Germinal center (tissue), 1 donor: ENCODE measurements around the gene EVA1C.
"Not testable (repeated sequence)": the region's sequence is repeated elsewhere in the genome, so short reads cannot be mapped to it uniquely, and the experiment has no call there.

Experiments used
- DNase-seq: peaks from one replicate; pipeline ENCODE4 v3.0.0; 2012; ENCODE audit warnings: mixed read lengths, low spot score

The EVA1C gene

DNA sequence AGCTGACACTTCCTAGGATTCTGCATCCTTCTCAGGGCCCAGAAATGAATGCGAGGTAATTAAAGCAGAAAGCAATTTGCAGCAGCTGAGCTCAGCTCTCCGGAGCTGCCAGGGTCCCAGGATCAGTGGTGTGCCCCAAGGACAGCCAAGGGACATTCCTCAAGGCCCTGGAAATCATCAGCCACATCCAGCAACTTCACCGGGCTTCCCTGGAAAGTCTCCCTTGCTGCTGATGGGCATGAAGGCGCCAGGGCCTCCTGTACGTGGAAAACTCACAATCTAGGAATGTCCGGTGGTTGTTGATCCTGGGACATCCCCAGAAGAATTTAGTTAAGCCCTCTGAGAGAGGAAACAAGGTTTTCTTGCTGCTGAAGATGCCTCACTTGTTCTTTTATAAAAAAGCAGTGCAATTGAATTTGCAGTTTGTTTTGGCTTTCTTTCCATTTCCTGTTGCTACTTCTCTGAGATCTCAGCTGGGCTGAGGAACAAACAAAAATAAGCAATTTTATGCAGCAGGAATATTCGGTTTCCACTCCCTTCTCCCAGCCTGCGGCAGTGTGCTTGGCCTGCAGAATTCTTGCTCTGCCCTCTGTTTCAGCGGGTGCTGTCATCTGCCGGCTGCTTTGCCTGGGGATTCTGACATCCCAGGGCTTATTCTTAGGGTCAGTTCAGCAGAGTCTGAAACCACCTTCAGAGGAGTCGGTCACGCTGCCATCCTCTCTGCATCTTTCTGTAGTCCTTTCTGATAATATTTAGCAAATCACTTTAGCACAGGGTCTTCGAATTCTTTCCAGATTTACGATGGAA is 86.9 kb downstream of the EVA1C start:
- DNase-seq, result no peak

DNA sequence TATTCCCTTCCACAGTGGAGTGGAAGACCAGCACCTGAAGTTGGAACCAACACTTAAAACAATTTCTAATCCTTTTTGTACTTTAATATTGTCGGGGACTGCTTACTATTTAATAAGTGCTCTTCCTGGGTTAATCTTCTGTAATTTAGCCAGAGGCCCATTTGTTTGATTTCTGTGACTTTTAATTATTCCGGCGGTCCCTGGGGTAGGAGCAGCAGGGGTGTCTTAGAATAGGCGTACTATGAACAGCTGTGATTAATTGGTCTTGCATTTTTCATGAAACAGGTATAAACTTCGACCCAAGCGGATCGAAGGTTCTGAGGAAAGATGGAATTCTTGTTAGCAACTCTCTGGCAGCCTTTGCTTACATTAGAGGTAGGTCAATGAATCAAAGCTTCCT is 91.1 kb downstream of the EVA1C start:
- DNase-seq, result not testable (repeated sequence)

DNA sequence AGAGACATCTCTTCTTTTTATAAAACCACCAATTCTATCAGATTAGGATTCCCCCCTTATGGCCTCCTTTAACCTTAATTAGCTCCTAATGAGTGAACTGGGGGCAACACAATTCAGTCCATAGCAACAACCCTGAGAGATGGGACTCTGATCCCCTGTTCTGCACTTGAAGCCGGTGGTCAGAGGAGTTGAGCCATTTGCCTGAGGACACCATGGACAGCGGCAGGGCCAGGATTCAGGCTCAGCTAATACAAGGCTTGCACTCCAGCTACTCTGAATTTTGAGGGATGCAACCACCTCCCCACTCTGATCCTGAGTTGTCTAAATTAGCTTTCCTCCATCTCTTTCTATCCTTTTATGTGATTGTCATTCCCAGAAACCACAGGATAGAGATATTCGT is 93.3 kb downstream of the EVA1C start:
- DNase-seq, result not testable (repeated sequence)

DNA sequence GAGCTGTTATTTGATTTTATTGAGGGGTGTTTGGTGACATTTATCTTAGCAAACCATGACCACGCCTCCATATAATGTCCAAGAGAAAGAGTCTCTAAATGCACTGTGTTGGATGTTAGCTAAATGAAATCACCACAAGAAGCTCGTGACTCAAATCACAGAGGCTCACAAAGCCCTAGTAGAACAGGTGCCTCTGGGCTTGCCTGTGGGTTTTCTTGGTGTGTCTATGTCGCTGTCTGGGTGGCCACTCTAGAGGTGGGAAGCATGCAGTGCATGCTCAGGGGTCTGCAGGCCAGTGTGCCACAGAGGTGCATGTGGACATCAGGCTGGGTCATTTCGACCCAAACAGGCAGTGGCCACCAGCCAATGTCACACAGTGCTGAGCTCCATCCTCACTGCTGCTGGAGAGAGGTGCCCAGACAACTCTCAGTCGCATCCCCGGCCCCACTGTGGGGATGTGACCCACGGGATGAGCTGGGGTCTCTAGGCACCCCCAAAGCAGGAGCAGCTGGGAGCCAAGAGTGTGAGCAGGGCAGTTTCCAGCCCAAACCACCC is 94.0 kb downstream of the EVA1C start:
- DNase-seq, result not testable (repeated sequence)

DNA sequence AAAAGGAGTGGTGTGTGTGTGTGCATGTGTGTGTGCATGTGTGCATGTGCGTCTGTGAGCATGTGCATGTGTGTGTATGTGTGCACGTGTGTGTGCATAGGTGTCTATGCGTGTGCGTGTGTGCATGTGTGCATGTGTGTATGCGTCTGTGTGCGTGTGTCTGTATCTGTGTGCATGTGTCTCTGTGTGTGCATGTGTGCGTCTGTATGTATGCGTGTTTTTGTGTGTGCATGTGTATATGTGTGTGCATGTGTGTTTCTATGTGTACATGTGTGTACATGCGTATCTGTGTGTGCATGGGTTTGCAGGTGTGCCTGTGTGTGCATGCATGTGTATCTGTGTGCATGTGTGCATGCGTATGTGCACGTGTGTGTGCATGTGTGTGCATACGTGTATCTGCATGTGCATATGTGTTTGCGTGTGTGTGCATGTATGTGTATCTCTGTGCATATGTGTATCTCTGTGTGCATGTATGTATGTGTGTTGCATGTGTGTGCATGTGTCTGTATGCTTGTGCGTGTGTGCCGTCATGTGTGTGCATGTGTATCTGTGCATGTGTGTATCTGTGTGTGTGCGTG is 94.9 kb downstream of the EVA1C start:
- DNase-seq, result no peak

DNA sequence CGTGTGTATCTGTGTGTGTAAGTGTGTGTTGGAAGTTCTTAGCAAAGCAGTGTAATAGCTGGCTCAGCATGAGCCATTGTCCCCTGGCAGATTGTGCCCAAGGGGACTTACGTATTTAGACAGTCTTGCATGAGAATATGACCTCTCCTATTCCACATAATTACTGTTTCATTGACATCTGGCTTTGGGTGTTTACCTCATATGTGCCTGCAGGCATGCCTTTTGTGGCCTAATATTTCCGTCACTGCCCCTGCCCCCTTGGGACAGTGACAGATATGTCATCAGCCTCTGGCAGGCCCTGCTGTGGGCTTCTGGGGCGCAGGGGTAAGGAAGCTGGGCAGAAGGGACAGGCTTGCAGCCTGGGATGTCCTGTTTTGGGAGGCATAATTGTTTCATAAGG is 95.5 kb downstream of the EVA1C start:
- not testable (repeated sequence) for DNase-seq

DNA sequence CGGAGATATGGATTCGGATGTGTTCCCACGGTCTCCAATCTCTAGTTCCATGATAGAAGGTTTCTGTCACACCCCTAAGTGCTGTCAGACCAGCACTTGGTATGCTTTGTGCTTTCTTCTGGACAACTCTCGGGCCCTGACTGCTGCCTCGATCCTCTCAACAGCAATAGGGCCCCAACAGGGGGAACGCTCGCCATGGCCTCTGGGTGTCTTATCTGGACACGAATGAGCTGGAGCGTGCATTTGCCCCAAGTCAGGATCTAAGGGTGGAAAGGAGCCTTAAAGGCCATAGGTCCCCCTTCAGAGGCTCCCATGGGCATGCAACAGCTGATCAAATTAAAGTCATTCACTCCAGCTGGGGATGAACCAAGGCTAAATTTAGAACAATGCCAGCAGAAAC is 96.1 kb downstream of the EVA1C start:
- no peak for DNase-seq

DNA sequence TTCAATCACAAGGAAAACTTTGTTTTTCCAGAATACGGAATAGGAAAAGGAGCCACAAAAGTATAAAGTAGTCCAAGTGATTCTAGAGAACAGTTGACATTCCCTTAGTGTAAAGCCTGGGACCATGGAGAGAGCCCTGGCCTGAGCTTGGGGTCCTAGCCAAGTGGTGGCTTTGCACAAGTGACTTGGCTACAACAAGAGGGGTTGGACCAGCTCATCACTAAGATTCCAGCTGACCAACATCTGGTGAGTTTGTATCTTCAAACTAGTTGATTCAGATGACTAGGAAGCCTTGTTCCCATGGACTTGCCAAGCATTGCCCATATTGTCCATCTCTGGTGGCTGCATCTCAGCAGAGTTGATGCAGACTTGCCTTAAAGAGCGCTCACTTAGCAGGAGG is 96.5 kb downstream of the EVA1C start:
- not testable (repeated sequence) for DNase-seq

DNA sequence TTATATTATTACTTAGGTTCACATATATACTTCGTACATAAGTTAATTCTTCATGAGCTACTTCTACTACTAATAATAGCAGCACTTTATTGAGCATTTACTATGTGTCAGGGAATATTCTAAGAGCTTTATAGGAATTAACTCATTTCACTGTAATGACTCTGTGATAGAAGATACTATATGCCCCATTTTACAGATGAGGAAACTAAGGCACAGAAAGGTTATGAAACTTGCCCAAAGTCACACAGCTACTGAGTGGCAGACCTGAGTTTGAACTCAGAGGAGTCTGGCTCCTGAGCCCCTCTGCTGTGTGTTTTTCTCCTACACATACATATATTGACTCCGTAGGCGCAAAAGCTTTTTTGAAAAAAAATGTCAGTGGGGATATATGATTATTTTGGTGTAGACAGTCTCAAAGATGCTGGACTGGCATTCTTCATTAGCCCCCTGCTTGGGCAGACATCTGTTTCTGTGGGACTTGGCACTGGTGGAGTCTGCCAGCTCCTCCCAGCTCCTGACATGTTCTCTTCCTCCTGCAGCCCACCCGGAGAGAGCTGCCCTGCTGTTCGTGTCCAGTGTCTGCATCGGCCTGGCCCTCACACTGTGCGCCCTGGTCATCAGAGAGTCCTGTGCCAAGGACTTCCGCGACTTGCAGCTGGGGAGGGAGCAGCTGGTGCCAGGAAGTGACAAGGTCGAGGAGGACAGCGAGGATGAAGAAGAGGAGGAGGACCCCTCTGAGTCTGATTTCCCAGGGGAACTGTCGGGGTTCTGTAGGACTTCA is 102.0 kb downstream of the EVA1C start:
- no peak for DNase-seq

DNA sequence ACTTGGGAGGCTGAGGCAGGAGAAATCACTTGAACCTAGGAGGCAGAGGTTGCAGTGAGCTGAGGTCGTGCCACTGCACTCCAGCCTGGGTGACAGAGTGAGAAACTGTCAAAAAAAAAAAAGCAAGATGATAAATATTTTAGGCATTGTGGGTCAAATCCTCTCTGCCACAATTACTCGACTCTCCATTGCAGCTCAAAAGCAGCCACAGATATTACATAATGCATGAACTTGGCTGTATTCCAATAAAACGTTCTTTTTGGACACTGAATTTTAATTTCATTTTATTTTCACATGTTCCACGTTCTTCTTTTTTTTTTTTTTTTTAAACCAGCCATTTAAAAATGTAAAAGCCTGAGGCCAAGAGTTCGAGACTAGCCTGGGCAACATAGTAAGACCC is 103.4 kb downstream of the EVA1C start:
- DNase-seq, result no peak

DNA sequence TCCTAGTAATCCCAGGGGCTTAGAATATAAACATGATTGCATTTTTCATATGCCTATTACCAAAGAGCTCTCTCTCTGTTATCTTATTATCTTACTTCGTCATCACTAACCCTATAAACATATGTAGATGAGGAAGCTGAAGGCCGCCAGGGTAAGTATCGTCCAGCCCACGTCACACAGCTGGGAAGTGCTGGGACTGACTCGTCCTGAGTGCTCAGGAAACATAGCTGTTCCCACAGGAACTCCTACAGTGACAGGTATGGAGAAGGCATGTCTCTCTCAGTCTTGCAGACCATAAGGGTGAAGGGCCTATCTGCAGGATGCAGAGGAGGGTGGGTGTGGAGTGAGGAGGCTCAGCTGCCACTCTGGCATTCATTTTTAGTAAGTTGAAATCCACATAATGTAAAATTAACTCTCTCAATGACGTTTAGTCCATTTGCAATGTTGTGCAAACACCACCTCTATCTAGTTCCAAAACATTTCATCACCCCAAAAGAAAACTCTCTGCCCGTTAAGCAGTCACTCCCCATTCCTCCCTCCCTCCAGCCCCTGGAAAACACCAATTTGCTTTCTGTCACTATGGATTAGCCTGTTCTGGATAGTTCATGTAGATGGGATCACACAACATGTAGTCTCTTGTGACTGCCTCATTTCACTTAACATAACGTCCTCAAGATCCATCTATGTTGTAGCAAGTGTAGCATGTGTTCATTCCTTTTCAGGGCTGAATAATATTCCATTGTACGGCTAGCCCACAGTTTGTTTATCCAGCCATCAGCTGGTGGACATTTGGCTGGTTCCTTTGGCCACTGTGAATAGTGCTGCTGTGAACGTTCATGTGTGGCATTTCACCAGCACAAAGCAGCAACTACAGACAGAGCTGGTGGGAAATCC is 104.5 kb downstream of the EVA1C start:
- DNase-seq, result no peak

DNA sequence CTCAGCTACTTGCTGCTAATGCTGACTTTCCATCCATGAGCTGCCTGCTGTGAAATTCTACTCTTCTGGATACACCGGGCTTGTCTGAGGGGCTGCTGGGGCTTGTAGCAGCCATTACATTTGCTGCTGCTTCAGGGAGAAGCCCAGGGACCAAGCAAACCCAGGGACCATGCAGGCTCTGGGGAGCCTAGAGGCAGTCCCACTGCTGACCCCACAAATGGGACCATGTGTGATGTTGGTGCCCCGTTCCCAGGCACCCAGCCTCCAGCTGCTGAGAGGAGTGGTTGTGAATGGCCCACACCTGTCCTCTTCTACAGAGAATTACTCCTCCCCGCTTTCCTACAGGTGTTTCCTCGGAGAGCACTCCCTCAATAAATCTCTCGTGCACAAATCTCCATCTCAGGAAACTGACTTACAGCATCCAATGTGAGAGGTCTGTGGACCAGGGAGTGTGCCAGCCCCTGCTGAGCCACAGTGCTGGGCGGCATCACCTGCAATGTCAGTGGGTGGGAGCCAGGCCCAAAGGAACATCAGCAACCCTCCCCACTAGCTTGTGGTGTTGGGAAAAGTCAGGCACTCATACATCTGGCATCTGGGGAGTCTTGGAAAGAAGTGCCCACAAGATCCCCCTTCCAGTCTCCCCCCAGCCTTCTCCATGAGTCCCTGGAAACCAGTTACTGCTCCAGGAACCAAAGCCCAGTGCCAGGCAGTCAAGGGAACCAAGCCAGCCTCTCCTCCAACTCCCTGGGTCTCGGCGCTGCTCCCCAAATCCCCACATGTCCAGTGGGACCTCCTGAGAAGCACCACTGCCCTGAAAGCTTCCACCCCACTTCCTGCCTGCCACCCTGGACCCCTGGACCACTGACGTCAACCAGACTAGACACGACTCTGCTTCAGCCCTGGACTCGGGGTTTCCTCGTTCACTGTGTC is 107.7 kb downstream of the EVA1C start:
- no peak for DNase-seq

DNA sequence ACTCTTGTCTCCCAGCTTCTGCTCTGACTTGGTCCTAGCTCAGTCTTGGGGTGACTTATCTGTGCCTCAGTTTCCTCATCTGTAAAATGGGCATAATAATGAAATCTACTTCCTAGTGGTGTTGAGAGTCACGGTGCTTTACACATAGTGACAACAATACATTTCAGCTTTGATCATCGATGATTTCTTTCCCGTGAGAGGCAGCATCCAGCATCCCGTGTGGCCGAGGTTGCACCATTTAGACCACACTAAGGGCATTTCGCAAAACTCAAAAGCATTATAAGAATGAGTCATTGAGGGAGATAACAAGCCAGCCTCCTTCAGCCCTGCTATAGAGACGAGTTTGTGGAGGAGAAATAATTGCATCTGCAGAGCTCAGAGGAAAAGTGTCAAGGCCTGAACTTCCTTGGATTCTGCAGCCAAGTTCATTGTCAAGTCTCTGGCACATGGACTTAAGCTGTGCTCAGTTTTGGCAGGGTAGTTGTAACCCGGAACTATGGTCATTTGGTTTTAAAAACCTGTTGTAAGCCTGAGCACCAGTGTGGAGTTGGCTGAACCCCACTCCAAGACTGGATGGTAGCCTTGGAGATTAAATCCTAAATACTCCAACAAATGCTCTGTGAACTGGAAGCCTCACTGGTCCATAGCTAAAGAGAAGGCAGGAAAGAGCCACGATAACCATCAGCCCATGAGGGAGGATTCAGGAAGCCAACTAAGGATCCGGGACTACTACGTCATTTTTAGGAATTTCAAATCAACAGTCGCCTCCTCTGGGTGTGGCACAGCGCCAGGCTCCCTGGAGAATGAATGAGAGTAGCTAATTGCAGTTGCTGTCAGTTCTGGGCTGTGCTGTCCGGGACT is 108.6 kb downstream of the EVA1C start:
- DNase-seq, result no peak

DNA sequence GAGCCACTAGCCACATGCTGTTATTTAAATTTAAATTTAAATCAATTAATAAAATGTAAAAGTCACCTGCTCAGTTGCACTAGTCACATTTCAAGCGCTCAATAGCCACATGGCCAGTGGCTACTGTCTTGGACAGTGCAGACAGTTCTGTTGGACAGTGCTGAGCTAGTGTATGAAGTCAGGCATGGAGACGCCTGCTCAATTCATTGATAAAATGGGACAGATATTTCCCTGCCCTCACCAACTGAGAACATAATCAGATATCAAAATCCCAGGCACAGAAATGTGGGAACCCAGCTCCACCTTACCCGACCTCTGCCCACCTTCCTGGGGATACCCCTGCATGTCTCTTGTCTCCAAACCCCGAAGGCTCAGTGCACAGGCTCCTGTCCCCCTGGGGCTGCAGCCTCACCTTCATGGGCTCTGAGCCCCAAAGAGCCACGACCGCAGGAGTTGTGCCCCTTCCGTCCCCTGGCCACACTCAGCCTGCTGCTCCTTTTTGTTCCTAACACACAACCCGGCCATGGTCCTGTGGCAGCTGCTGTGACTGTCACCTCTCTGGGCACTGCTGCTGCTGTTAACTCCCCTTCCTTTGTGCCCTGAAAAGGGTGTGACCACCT is 109.3 kb downstream of the EVA1C start:
- DNase-seq, result no peak

DNA sequence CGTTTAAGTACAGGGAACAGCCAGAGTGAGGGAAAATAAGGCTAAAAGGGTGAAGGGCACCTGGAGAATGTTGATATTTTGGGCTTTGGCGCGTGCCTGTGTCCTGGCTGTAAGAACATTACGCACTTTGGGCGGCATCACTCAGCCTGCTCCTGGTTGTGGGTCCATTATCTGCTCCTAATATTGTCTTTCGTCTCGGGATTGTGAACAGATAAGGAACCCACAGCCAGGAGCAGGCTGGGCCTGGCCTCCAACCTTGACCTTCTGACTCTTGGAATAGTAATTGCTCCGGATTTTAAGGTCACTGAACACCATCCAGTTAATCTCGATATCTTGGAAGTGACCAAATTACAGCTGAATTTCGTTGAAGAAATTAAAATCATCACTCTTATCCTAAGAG is 111.0 kb downstream of the EVA1C start:
- DNase-seq, result no peak

DNA sequence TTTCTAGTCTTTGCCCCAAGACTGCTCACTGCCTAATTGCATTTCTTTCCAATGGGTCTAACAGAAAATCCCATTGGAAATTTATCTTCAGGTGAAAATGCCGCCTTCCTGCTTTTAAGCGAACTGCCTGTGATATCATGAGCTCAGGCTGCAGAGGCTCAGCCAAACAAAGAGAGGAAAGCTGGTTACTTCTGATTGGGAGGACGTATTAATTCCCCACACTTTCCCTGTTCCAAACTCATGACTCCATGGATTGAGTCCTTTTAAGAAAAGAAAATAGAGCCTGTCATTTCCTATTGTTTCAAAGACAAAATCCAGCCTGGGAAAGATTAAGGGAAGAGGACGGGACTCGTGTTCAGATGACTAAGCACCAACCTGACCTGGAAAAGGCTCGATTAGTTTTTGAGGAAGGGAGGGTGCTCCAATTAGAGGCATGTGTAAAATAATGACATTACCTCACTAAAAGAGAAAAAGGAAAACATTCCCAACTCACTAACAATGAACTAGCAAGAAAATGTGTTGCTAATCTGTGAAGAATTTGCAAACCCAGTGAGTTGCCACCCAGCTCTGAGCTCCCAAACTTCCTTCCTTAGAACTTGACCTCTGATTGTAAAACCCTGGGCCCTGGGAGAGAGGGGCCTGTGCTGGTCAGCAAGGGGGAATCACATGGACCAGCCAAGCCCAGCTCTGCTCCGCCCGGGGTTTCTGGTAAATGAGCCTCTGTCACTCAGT is 111.6 kb downstream of the EVA1C start:
- DNase-seq, result no peak

DNA sequence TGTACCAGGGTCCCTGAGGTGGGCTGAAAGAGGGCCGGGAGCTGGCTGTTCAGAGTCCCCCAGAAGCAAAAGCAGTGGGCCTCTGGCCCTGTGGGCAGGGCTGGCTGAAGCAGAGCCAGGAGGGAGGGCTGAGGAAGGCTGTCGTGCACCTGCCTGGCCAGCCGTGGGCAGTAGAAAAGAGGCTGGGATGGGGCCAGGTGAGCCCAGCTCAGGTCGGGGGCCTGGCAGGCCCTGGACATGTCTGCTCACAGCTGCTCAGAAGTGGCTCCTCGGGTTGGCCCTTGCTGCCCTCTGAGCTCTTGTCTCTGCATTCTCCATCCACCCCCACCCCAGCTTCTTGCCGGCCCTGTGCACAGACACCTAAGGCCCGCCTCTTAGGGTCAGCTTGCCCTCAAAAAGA is 112.8 kb downstream of the EVA1C start:
- no peak for DNase-seq

DNA sequence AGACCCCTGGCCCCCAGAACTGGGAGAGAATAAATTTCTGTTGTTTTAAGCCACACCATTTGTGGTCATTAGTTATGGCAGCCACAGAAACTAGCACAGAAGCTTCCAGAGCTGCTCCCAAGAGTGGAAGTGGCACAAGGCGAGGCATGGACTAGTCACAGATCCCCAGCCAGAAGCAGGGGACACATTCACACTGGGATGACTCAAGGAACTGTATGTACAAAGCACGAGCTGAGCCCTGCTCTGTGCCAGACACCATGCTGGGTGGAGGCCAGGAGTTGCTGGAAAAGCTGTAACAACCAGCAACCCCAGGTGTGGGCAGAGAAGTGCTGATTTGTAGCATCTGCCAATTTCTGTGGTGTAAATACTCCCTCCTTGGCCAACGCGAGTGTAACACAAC is 117.2 kb downstream of the EVA1C start:
- DNase-seq, result no peak
